Kidney (tissue), 14 donors: Measurements from ENCODE around the gene DIPK1B. TPM values are rescaled to one million over a fixed set of nuclear protein-coding genes. Genes with fewer than 3 reads are reported as not detected.

ENCODE experiments used
- DNase-seq, 5 donors: peaks; one replicate each; pipeline ENCODE4 v3.0.0-alpha.2; 2013 to 2020
- FAIRE-seq: peaks from 2 replicates; lab custom pipeline; 2012; peaks lifted over from hg19 to GRCh38; lab: Jason Lieb, UNC
- H3K27ac ChIP-seq, 2 donors: one replicate each; pipeline ENCODE4 v1.7.0; 2013; ENCODE audit warnings: low read depth in 2 of 2, low read length in 2 of 2, inconsistent platforms in 1 of 2
- H3K27me3 ChIP-seq: one replicate; pipeline ENCODE4 v1.7.1; 2013; ENCODE audit warnings: low read length, inconsistent platforms; ENCODE audit not compliant: control insufficient read depth, insufficient read depth
- H3K36me3 ChIP-seq, 3 donors: one replicate each; pipeline versions ENCODE4 v1.7.0 to v1.7.1; 2013; ENCODE audit warnings: low read length in 3 of 3, control low read depth in 1 of 3, inconsistent platforms in 1 of 3; ENCODE audit not compliant: insufficient read depth in 3 of 3, control insufficient read depth in 2 of 3
- H3K4me1 ChIP-seq, 3 donors: one replicate each; pipeline versions ENCODE4 v1.7.0 to v1.7.1; 2013; ENCODE audit warnings: low read length in 3 of 3, inconsistent platforms in 1 of 3, low read depth in 1 of 3; ENCODE audit not compliant: control insufficient read depth in 2 of 3, insufficient read depth in 2 of 3
- H3K4me3 ChIP-seq, 3 donors: one replicate each; pipeline versions ENCODE4 v1.7.0 to v1.8.1; 2013; ENCODE audit warnings: low read length in 3 of 3, control low read depth in 1 of 3, inconsistent platforms in 1 of 3
- H3K9ac ChIP-seq, 3 donors: one replicate each; pipeline versions ENCODE4 v1.7.0 to v1.7.1; 2013; ENCODE audit warnings: low read length in 3 of 3, control low read depth in 1 of 3, inconsistent platforms in 1 of 3
- H3K9me3 ChIP-seq, 3 donors: one replicate each; pipeline versions ENCODE4 v1.7.0 to v1.7.1; 2013; ENCODE audit warnings: low read length in 3 of 3, control low read depth in 1 of 3, inconsistent platforms in 1 of 3; ENCODE audit not compliant: control insufficient read depth in 2 of 3, insufficient read depth in 1 of 3
- CTCF ChIP-seq: IDR thresholded peaks from 3 replicates; pipeline ENCODE4 v1.5.1; 2012; ENCODE audit warnings: mild to moderate bottlenecking, moderate library complexity, borderline replicate concordance; ENCODE audit not compliant: insufficient read depth; ENCODE audit errors: extremely low read depth
- intact Hi-C: fragments of 100-400 bp; cut with DNase I; formaldehyde crosslinking; loops from one replicate; pipeline ENCODE4 v1.11.1; 2022
- polyA plus RNA-seq: library from polyadenylated mRNA; stranded (reverse); fragments of 350-450 nt; fragmentation: Illumina TruSeq; extraction: RNeasy Lipid Tissue Mini Kit (QIAGEN cat#74804); gene quantifications from one replicate; pipeline ENCODE4 v1.2.3, GENCODE V29; 2014; ENCODE audit warnings: low read depth, low replicate concordance; ENCODE audit not compliant: insufficient read depth
- total RNA-seq: library from RNA; stranded (reverse); fragmentation: NEBNext Ultra II Directional; extraction: Animal tissue kit (Norgen Biotek cat#: 25700); gene quantifications from one replicate; pipeline ENCODE4 v1.2.1, GENCODE V29; 2021
- donor health status: control.
- donor health status: control.
- donor health status: control.
- donor health status: control.
- donor health status: control.
- donor health status: DM: yes; HTN: yes; CAD: no.
- donor health status: Normal renal cell carcinoma (clear cell type).

The DIPK1B gene
- total and polyA plus RNA-seq, 2 donors from 2014 or later, result 7.5 to 22.6 TPM

GRCh38 chr9:136757328-136757727, 45.0 kb downstream of the DIPK1B start:
- no peaks in the 10 kb centered on the region for H3K36me3 ChIP-seq
- no peaks in the 10 kb centered on the region for H3K4me1 ChIP-seq
- FAIRE-seq (no peak), DNase-seq (peak in 2 of 5 donors; percentile 49 to 66)
- H3K27ac ChIP-seq, result no peak overlapping the region
- H3K9me3 ChIP-seq, result peaks cover 0 to 5% (median 0%) of the 10 kb centered on the region in 3 donors
- no peaks in the 10 kb centered on the region for H3K27me3 ChIP-seq
- H3K9ac ChIP-seq, result no peak overlapping the region
- TF ChIP-seq CTCF, result no peak
- intact Hi-C loops, result no loop called here
- no peak overlapping the region for H3K4me3 ChIP-seq

GRCh38 chr9:136757751-136758140, 45.4 kb downstream of the DIPK1B start:
- Histone ChIP-seq H3K4me3 (no peak overlapping the region), H3K9me3 (peaks cover 0 to 5% (median 0%) of the 10 kb centered on the region in 3 donors), H3K9ac (no peak overlapping the region), H3K27ac (no peak overlapping the region), H3K36me3 (no peaks in the 10 kb centered on the region), H3K4me1 (no peaks in the 10 kb centered on the region), H3K27me3 (no peaks in the 10 kb centered on the region)
- intact Hi-C loops, result no loop called here
- FAIRE-seq, result no peak
- TF ChIP-seq CTCF, result no peak
- peak in 1 of 5 donors; percentile 16 for DNase-seq

GRCh38 chr9:136759001-136759400, 46.6 kb downstream of the DIPK1B start:
- Histone ChIP-seq H3K4me3 (no peak overlapping the region), H3K4me1 (no peaks in the 10 kb centered on the region), H3K27me3 (no peaks in the 10 kb centered on the region), H3K36me3 (no peaks in the 10 kb centered on the region), H3K9ac (no peak overlapping the region), H3K9me3 (peaks cover 0 to 5% (median 0%) of the 10 kb centered on the region in 3 donors), H3K27ac (no peak overlapping the region)
- peak in 1 of 5 donors; percentile 63 for DNase-seq
- intact Hi-C loops, result no loop called here
- FAIRE-seq, result no peak
- TF ChIP-seq CTCF, result no peak
